ENCODE results near the gene P2RX7.

The P2RX7 gene

GRCh38 chr12:121233628-121234020 lies 100.9 kb downstream of the P2RX7 start:
- no peak for DNase-seq
- in situ Hi-C loops (cut with HindIII; ENCODE audit: low pct_ligation_motif_present, low pct_unique_long_range_greater_than_20kb, low sequenced_read_pairs) = no loop called here

GRCh38 chr12:121236776-121237175 lies 104.1 kb downstream of the P2RX7 start:
- no peak for DNase-seq
- in situ Hi-C loops (cut with HindIII; ENCODE audit: low pct_ligation_motif_present, low pct_unique_long_range_greater_than_20kb, low sequenced_read_pairs) = no loop called here

- in situ Hi-C loops (cut with HindIII; ENCODE audit: low pct_ligation_motif_present, low pct_unique_long_range_greater_than_20kb, low sequenced_read_pairs) = no loop called here
These were observed 104.7 kb downstream of the P2RX7 start for GRCh38 chr12:121237415-121237814.

More at GRCh38 chr12:121237415-121237814, 104.7 kb downstream of the P2RX7 start:
- no peak for DNase-seq

All from ACHN (cell line).